ENCODE data around the gene DCANP1.

DCANP1 gene

GRCh38 chr5:135405082-135405481, 42.1 kb downstream of the DCANP1 start:
- no peak for DNase-seq

- DNase-seq, result no peak
Observed at GRCh38 chr5:135402031-135402430, 45.1 kb downstream of the DCANP1 start.

GRCh38 chr5:135400866-135401265, 46.3 kb downstream of the DCANP1 start:
- no peak for DNase-seq

GRCh38 chr5:135399794-135400542, 47.2 kb downstream of the DCANP1 start:
- no peak for DNase-seq

- peak; percentile 66 for DNase-seq
Observed at GRCh38 chr5:135398855-135399793, 48.0 kb downstream of the DCANP1 start, which contains the start of gene MACROH2A1. TSS of gene MACROH2A1 (minus strand) at chr5:135399231. CDS start at chr5:135389093, 10,138 bp downstream.

DNA sequence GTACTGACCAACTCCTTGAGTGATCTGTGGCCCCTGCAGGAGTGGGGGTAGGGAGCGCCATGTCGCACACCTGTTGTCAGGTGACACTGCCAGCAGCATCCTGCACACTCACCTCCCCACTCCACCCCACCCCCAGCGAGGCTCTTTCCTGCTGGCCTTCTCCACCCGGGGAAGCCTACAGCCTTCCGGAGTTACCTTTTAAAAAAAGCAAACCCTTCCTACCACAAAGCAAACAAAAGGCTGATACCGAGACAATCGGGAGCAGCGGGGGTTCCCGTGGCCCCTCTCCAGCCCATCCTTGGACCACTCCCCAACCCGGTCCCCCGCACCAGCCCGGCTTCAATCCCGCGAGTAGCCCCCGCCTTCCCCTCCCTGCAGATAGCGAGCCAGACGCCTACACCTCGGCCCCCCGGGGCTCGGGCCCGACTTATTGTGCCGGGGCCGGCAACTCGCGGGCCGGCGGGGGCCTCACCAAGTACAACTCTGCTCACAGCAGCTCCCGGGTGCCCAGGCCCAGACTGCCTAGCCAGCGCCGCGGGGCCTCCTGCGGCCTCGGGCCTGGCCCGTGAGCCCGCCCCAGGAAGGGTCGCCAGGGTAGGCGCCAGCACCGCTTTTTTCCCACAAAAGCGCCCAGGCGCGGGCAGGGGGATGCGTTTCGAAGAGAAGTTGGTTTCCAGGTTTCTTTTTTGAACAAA, 48.8 kb downstream of the DCANP1 start:
- no peak for DNase-seq

DNA sequence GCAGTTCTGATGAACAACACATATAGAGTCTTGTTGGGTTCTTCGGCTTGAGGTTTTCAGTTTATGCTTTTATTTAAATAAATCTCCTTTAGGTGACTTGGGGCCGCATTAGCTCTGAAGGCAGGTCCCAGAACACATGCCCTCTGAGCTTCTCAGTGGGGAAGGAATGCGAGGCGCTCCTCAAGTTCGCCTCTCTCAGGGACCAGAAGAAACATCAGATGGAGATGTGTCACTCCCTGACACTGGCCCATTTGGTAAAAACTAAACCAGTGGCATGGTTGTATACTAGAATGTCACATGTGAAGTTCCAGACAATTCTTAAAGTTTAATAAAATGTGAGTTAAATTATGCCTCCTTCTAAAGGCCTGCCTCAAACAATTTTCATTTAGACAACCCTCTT, 50.1 kb downstream of the DCANP1 start:
- DNase-seq, result no peak

- DNase-seq, result no peak
Observed at GRCh38 chr5:135396459-135397055, 50.6 kb downstream of the DCANP1 start.

DNA sequence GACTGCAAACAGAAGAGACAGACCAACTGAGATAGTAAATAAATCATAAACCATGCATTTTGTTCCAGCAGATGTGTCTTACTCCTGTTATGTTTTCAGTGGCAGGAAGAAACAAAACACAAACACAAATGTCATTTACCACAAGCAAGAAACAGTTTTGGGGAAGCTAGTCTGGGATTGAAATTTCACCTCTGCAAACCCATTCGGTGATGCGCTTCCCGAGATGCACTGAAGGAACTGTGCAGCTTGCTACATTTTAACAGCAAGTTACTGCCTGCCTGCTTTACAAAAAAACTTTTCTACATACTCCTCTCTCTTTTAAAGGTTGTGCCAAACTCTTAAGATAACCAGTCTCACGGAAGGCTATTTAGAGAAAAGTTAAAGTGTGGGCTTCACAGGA, 51.3 kb downstream of the DCANP1 start:
- DNase-seq, result no peak

- DNase-seq, result no peak
Observed at GRCh38 chr5:135395451-135395850, 51.7 kb downstream of the DCANP1 start.

All from T1000 (cell line).